Jurkat, Clone E6-1 (cell line): ENCODE results near the gene TRIM38.

Source experiments
- DNase-seq: peaks from one replicate; pipeline ENCODE4 v3.0.0-alpha.2; 2011; ENCODE audit warnings: low read depth, low spot score
- H3K4me3 ChIP-seq: 2 replicates; pipeline ENCODE4 v1.5.1; 2011; ENCODE audit warnings: mild to moderate bottlenecking, low read length, control low read depth, moderate library complexity

TRIM38 gene

DNA sequence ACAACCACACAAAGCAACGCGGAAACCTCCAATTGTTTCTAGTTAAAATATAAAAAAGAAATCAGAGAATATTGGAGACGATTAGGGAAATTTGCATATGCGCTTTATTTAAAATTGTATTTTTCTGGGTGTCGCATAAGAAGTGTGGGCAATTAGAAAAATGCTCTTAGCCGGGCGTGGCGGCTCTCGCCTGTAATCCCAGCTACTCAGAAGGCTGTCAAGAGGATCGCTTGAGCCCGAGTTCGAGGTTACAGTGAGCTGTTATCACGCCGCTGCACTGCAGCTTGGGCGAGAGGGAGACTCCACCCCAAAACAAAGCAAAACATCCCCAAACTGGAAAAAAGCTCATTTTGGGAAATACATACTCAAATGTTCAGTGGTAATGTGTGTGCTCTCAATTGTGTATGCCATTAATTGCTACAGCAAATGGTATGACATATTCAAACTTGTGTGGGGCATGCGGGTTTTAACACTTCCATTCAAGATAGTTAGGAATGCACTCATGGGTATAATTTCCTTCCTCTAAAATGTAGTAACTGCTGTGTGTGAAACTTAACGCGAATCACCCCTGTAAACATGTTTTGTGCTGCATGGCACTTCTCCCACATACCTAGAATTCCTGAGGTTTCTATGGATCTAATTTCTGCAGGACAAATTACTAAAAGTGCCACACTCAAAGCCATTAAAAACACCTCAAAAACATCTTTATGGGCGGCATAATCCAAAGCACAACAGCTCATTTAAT, 69.9 kb downstream of the TRIM38 start:
- H3K4me3 ChIP-seq: peak overlapping the region; percentile 48
- DNase-seq: peak; percentile 56

- peak; percentile 97 for DNase-seq
- H3K4me3 ChIP-seq: peak overlapping the region; percentile 48
Observed at GRCh38 chr6:26033085-26033940, 70.7 kb downstream of the TRIM38 start.

- no peak for DNase-seq
- no peak overlapping the region for H3K4me3 ChIP-seq
Observed at GRCh38 chr6:26033941-26034354, 71.3 kb downstream of the TRIM38 start.

DNA sequence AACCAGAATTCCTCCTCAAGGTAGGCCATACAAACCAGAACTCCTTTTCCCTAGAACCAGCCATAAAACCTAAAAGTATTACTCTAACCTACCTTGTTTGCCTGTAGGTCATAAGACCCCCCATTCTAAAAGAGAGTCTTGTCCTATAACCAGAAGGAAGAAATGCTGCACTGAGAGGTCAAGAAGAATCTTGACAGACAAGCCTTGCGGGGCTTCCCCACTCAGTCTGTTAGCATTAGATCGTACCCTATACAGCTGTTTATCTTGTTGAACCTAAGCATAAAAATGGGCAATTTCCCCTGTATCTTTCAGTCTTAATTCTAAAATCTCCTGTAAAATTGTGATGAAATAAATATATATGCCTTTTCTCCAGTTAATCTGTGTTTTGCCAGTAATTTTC, 72.3 kb downstream of the TRIM38 start:
- no peak for DNase-seq
- no peak overlapping the region for H3K4me3 ChIP-seq
